Peyer's patch (tissue), 4 donors: ENCODE measurements around the gene GAS7. TPM values are rescaled to one million over a fixed set of nuclear protein-coding genes. Genes with fewer than 3 reads are reported as not detected.
A peak's percentile ranks its signal among the peaks of the same experiment; 100 is the strongest.
"Not testable (repeated sequence)": the region's sequence is repeated elsewhere in the genome, so short reads cannot be mapped to it uniquely, and the experiment has no call there.

ENCODE experiments used
- DNase-seq, 3 donors: peaks; one replicate each; pipeline ENCODE4 v3.0.0-alpha.2; 2017 to 2019
- H3K27ac ChIP-seq, 4 donors: fragments of 200-600 bp; sonication (generic); one replicate each; pipeline ENCODE4 v1.5.1; 2016 to 2019
- H3K27me3 ChIP-seq, 2 donors: fragments of 200-600 bp; sonication (generic); one replicate each; pipeline ENCODE4 v1.5.1; 2019
- H3K36me3 ChIP-seq, 3 donors: fragments of 200-600 bp; sonication (generic); one replicate each; pipeline ENCODE4 v1.5.1; 2016 to 2019
- H3K4me1 ChIP-seq, 4 donors: fragments of 200-600 bp; sonication (generic); one replicate each; pipeline ENCODE4 v1.5.1; 2016 to 2019
- H3K4me3 ChIP-seq, 4 donors: fragments of 200-600 bp; sonication (generic); 1 replicate in 3 of 4; 2 replicates in 1 of 4; pipeline ENCODE4 v1.5.1; 2016 to 2019; ENCODE audit warnings: mild to moderate bottlenecking in 1 of 4
- H3K9me3 ChIP-seq, 4 donors: fragments of 200-600 bp; sonication (generic); one replicate each; pipeline ENCODE4 v1.5.1; 2016 to 2019; ENCODE audit warnings: mild to moderate bottlenecking in 1 of 4
- CTCF ChIP-seq, 6 experiments: fragments of 450-650 bp in 4 of 6; fragments of 200-600 bp in 2 of 6; sonication (generic) in 1 of 6; IDR thresholded peaks; one replicate each; pipeline ENCODE4 v1.5.1; 2017 to 2019; ENCODE audit warnings: antibody characterized with exemption in 6 of 6, mild to moderate bottlenecking in 3 of 6, moderate library complexity in 1 of 6
- POLR2A ChIP-seq, 2 donors: fragments of 450-650 bp; IDR thresholded peaks; one replicate each; pipeline ENCODE4 v1.5.1; 2017; ENCODE audit warnings: antibody characterized with exemption in 2 of 2, mild to moderate bottlenecking in 2 of 2, moderate library complexity in 2 of 2
- total RNA-seq, 4 donors: library from RNA; depleted of rRNA; stranded (reverse); fragments of >200 nt; gene quantifications; one replicate each; pipeline ENCODE4 v1.1.0, GENCODE V29; 2016

Gene GAS7
- total RNA-seq, 4 donors from 2014 or later: 6.8 to 104 (median 27.6) TPM

- peak; percentile 52 to 80 (median 72) for TF ChIP-seq CTCF (IDR thresholded peaks at IDR 0.05)
- TF ChIP-seq POLR2A (IDR thresholded peaks at IDR 0.05): no peak
- Histone ChIP-seq H3K27ac (no peak overlapping the region), H3K27me3 (no peaks in the 10 kb centered on the region), H3K36me3 (no peaks in the 10 kb centered on the region), H3K4me1 (no peaks in the 10 kb centered on the region), H3K4me3 (no peak overlapping the region), H3K9me3 (no peaks in the 10 kb centered on the region)
- DNase-seq: no peak
Measured at GRCh38 chr17:9924735-9925191, 273.6 kb downstream of the GAS7 start.

- Histone ChIP-seq H3K27me3 (no peaks in the 10 kb centered on the region), H3K9me3 (no peaks in the 10 kb centered on the region), H3K4me3 (no peak overlapping the region), H3K4me1 (no peaks in the 10 kb centered on the region), H3K27ac (no peak overlapping the region), H3K36me3 (no peaks in the 10 kb centered on the region)
- no peak for TF ChIP-seq POLR2A (IDR thresholded peaks at IDR 0.05)
- TF ChIP-seq CTCF (IDR thresholded peaks at IDR 0.05): no peak
- DNase-seq: no peak
Measured at GRCh38 chr17:9922012-9922848, 276.2 kb downstream of the GAS7 start.

- not testable (repeated sequence) for H3K4me3 ChIP-seq, H3K27ac ChIP-seq, H3K36me3 ChIP-seq, DNase-seq, H3K27me3 ChIP-seq, H3K4me1 ChIP-seq, H3K9me3 ChIP-seq
Measured at GRCh38 chr17:9921216-9921615, 277.2 kb downstream of the GAS7 start.

- Histone ChIP-seq H3K9me3 (no peaks in the 10 kb centered on the region), H3K4me1 (no peaks in the 10 kb centered on the region), H3K36me3 (peaks cover 0 to 7% (median 0%) of the 10 kb centered on the region in 3 donors), H3K4me3 (no peak overlapping the region), H3K27ac (no peak overlapping the region), H3K27me3 (no peaks in the 10 kb centered on the region)
- no peak for TF ChIP-seq CTCF (IDR thresholded peaks at IDR 0.05)
- no peak for TF ChIP-seq POLR2A (IDR thresholded peaks at IDR 0.05)
- DNase-seq: no peak
Measured at GRCh38 chr17:9918804-9919352, 279.5 kb downstream of the GAS7 start.

- no peak overlapping the region for H3K4me3 ChIP-seq
- H3K36me3 ChIP-seq: peaks cover 0 to 7% (median 0%) of the 10 kb centered on the region in 3 donors
- DNase-seq: no peak
- no peaks in the 10 kb centered on the region for H3K27me3 ChIP-seq
- H3K4me1 ChIP-seq: no peaks in the 10 kb centered on the region
- TF ChIP-seq CTCF (IDR thresholded peaks at IDR 0.05) (no peak), POLR2A (IDR thresholded peaks at IDR 0.05) (no peak)
- H3K9me3 ChIP-seq: no peaks in the 10 kb centered on the region
- H3K27ac ChIP-seq: no peak overlapping the region
Measured at GRCh38 chr17:9918352-9918751, 280.1 kb downstream of the GAS7 start.

GRCh38 chr17:9917801-9918200 is 280.6 kb downstream of the GAS7 start:
- Histone ChIP-seq H3K27me3 (no peaks in the 10 kb centered on the region), H3K4me1 (no peaks in the 10 kb centered on the region), H3K4me3 (no peak overlapping the region), H3K27ac (no peak overlapping the region), H3K36me3 (peaks cover 0 to 7% (median 0%) of the 10 kb centered on the region in 3 donors), H3K9me3 (no peaks in the 10 kb centered on the region)
- DNase-seq: no peak
- TF ChIP-seq CTCF (IDR thresholded peaks at IDR 0.05) (no peak), POLR2A (IDR thresholded peaks at IDR 0.05) (no peak)
